K562 (cell line): Measurements from ENCODE around the gene HSP90AA1. TPM values are rescaled to one million over a fixed set of nuclear protein-coding genes. Genes with fewer than 3 reads are reported as not detected.

Experiments used
- ARNT ChIP-seq, 2 experiments: fragments of 450-650 bp; IDR thresholded peaks; 2 replicates each; pipeline ENCODE4 v1.6.1; 2016; ENCODE audit warnings: mild to moderate bottlenecking in 1 of 2
- CHAMP1 ChIP-seq: fragments of 450-650 bp; IDR thresholded peaks from 2 replicates; pipeline ENCODE4 v1.6.1; 2016; ENCODE audit warnings: mild to moderate bottlenecking
- ELF1 ChIP-seq: fragments of 200-800 bp; sonication (Bioruptor generic); IDR thresholded peaks from 2 replicates; pipeline ENCODE4 v1.6.1; 2016; ENCODE audit warnings: missing genetic modification characterization, missing compliant biosample characterization
- GTF2A2 ChIP-seq: IDR thresholded peaks from 2 replicates; pipeline ENCODE4 v1.6.1; 2016; ENCODE audit warnings: mild to moderate bottlenecking, missing genetic modification characterization, missing compliant biosample characterization
- LARP7 ChIP-seq: fragments of 450-650 bp; IDR thresholded peaks from 2 replicates; pipeline ENCODE4 v1.6.1; 2016
- MBD2 ChIP-seq: sonication (generic); IDR thresholded peaks from 2 replicates; pipeline ENCODE4 v1.6.1; 2016; ENCODE audit warnings: low read depth, borderline replicate concordance
- MTF1 ChIP-seq: fragments of 250-450 bp; sonication (Bioruptor Pico); IDR thresholded peaks from 2 replicates; pipeline ENCODE4 v1.9.0; 2021; ENCODE audit warnings: moderate library complexity, mild to moderate bottlenecking, inconsistent platforms, borderline replicate concordance
- NR0B1 ChIP-seq: fragments of 450-650 bp; IDR thresholded peaks from one replicate; pipeline ENCODE4 v1.6.1; 2018; ENCODE audit warnings: mild to moderate bottlenecking, moderate library complexity; ENCODE audit not compliant: partially characterized antibody
- PHF20 ChIP-seq: fragments of 450-650 bp; IDR thresholded peaks from 2 replicates; pipeline ENCODE4 v1.6.1; 2018; ENCODE audit not compliant: partially characterized antibody
- PRMT5 ChIP-seq: sonication (generic); formaldehyde crosslinking; IDR thresholded peaks from 2 replicates; pipeline ENCODE4 v1.5.0; 2020; ENCODE audit warnings: missing genetic modification reagents
- PURB ChIP-seq: sonication (generic); formaldehyde crosslinking; IDR thresholded peaks from 2 replicates; pipeline ENCODE4 v1.9.0; 2021; ENCODE audit warnings: low read depth, mild to moderate bottlenecking, missing genetic modification reagents
- RAD21 ChIP-seq, 2 experiments: fragments of 250-450 bp in 1 of 2; fragments of 450-650 bp in 1 of 2; sonication (Bioruptor Pico) in 1 of 2; formaldehyde crosslinking in 1 of 2; IDR thresholded peaks in 1 of 2; conservative IDR thresholded peaks in 1 of 2; 2 replicates each; pipeline versions ENCODE4 v1.4.0 to v1.8.0; 2020 to 2022; ENCODE audit warnings: mild to moderate bottlenecking in 2 of 2, moderate library complexity in 1 of 2
- SAFB2 ChIP-seq: fragments of 200-400 bp; formaldehyde crosslinking; IDR thresholded peaks from 2 replicates; pipeline ENCODE4 v1.6.1; 2018; ENCODE audit warnings: borderline replicate concordance, low read length, low read depth, moderate library complexity; ENCODE audit not compliant: severe bottlenecking
- SMARCE1 ChIP-seq: fragments of 450-650 bp; IDR thresholded peaks from 2 replicates; pipeline ENCODE4 v1.7.1; 2016; ENCODE audit warnings: mild to moderate bottlenecking
- STAT5A ChIP-seq: IDR thresholded peaks from 2 replicates; pipeline ENCODE4 v1.6.1; 2012; ENCODE audit warnings: low read length, inconsistent platforms, borderline replicate concordance
- SUPT5H ChIP-seq: fragments of 450-650 bp; IDR thresholded peaks from 2 replicates; pipeline ENCODE4 v1.6.1; 2016
- ZBTB17 ChIP-seq: fragments of 450-650 bp; formaldehyde crosslinking; IDR thresholded peaks from 2 replicates; pipeline ENCODE4 v1.4.0; 2020; ENCODE audit warnings: mild to moderate bottlenecking
- ZNF347 ChIP-seq: fragments of 450-650 bp; formaldehyde crosslinking; IDR thresholded peaks from 2 replicates; pipeline ENCODE4 v1.4.0; 2020; ENCODE audit warnings: low read depth, mild to moderate bottlenecking, moderate library complexity
- ZNF609 ChIP-seq: sonication (generic); formaldehyde crosslinking; IDR thresholded peaks from 2 replicates; pipeline ENCODE4 v1.8.1; 2023; ENCODE audit warnings: missing genetic modification reagents, mild to moderate bottlenecking, borderline replicate concordance
- polyA plus RNA-seq, 8 experiments: library from polyadenylated mRNA; depleted of rRNA in 4 of 8; stranded (reverse) in 5 of 8; unstranded in 3 of 8; fragments of >200 nt; fragmentation: Nextera tagmentation in 2 of 8; fragmentation: Illumina TruSeq in 1 of 8; extraction: Ambion mirVana in 2 of 8; extraction: Trizol in 1 of 8; gene quantifications; 2 replicates each; pipeline versions ENCODE4 v1.2.1 to v1.2.3, GENCODE V29; 2011 to 2014; ENCODE audit warnings: inconsistent platforms in 1 of 8, missing spikeins in 1 of 8
- total RNA-seq, 7 experiments: library from RNA; depleted of rRNA in 6 of 7; stranded (reverse); fragments of >200 nt in 6 of 7; fragmentation: Illumina TruSeq in 2 of 7; extraction: Trizol in 2 of 7; gene quantifications; 2 replicates each; pipeline versions ENCODE4 v1.2.1 to v1.2.3, GENCODE V29; 2011 to 2021; ENCODE audit warnings: low replicate concordance in 1 of 7

Gene HSP90AA1
- total and polyA plus RNA-seq, 9 of the 15 experiments (the other 6 are each of a cell fraction or from before 2014, with no cell fraction given), result 377 to 1,731 (median 879) TPM

GRCh38 chr14:102088012-102088792, 1.4 kb upstream of the HSP90AA1 start (continued):
- TF ChIP-seq PURB (CRISPR knock-in tag) (no peak), SMARCE1 (no peak), SUPT5H (no peak), NR0B1 (no peak), PRMT5 (CRISPR knock-in tag) (no peak), PHF20 (no peak), MTF1 (CRISPR knock-in tag) (no peak), ZBTB17 (CRISPR knock-in tag) (no peak), ZNF347 (CRISPR knock-in tag) (no peak), GTF2A2 (tag) (no peak), STAT5A (no peak), MBD2 (no peak), LARP7 (no peak), ZNF609 (CRISPR knock-in tag) (no peak), CHAMP1 (no peak), ELF1 (tag) (peak; percentile 51), RAD21 (CRISPR knock-in tag; conservative IDR thresholded peaks at IDR 0.05 in 1 of 2, IDR thresholded peaks at IDR 0.05 in 1 of 2) (no peak), ARNT (IDR thresholded peaks at IDR 0.05) (no peak), SAFB2 (no peak)
